Panc1 (cell line): Measurements from ENCODE around the gene TCP11L2. TPM values are rescaled to one million over a fixed set of nuclear protein-coding genes. Genes with fewer than 3 reads are reported as not detected.

ENCODE experiments used
- ATAC-seq: fragments of 200-7000 bp; cut with Tn5 transposase; 2 replicates; pipeline ENCODE4 v1.9.1; 2020; ENCODE audit warnings: mild to moderate bottlenecking, moderate library complexity
- BruUV-seq: library from RNA; stranded (reverse); fragments of 400-500 nt; replicated peaks from 2 replicates; lab custom pipeline; 2021; lab: Mats Ljungman, UMichigan
- CTCF ChIA-PET: fragments of 300-600 bp; sonication (Branson Sonifier 250); formaldehyde crosslinking; loops from one replicate; lab custom pipeline; 2022; ENCODE audit warnings: antibody characterized with exemption; lab: Charles Lee
- POLR2A ChIA-PET: fragments of 300-600 bp; sonication (Branson Sonifier 250); formaldehyde crosslinking; loops from one replicate; lab custom pipeline; 2022; ENCODE audit warnings: antibody characterized with exemption; lab: Charles Lee
- DNase-seq: peaks from one replicate; pipeline ENCODE4 v3.0.0-alpha.2; 2010; ENCODE audit warnings: low read depth, low spot score
- H3K27ac ChIP-seq: 2 replicates; pipeline ENCODE4 v1.5.1; 2011; ENCODE audit warnings: mild to moderate bottlenecking, low read length, inconsistent platforms
- H3K27me3 ChIP-seq: fragments of 200-500 bp; sonication (Bioruptor generic); 2 replicates; pipeline ENCODE4 v1.6.0; 2014; ENCODE audit warnings: low read length, inconsistent platforms; ENCODE audit not compliant: control insufficient read depth, insufficient read depth
- H3K36me3 ChIP-seq: fragments of 200-500 bp; sonication (Bioruptor generic); 2 replicates; pipeline ENCODE4 v1.5.1; 2014; ENCODE audit warnings: inconsistent platforms, mild to moderate bottlenecking, low read length, moderate library complexity; ENCODE audit not compliant: control insufficient read depth, insufficient read depth
- H3K4me1 ChIP-seq: 2 replicates; pipeline ENCODE4 v1.5.1; 2011; ENCODE audit warnings: inconsistent platforms, mild to moderate bottlenecking, low read length, moderate library complexity; ENCODE audit not compliant: control insufficient read depth, insufficient read depth
- H3K4me3 ChIP-seq, 2 experiments: 2 replicates each; pipeline ENCODE4 v1.5.1; 2011 to 2012; ENCODE audit warnings: low read depth in 2 of 2, low read length in 2 of 2, mild to moderate bottlenecking in 2 of 2, inconsistent platforms in 1 of 2, moderate library complexity in 1 of 2
- H3K9me3 ChIP-seq: fragments of 200-500 bp; sonication (Bioruptor generic); 2 replicates; pipeline ENCODE4 v1.5.1; 2014; ENCODE audit warnings: low read depth, mild to moderate bottlenecking, inconsistent platforms, low read length, moderate library complexity; ENCODE audit not compliant: control insufficient read depth, insufficient read depth
- POLR2AphosphoS5 ChIP-seq: IDR thresholded peaks from 2 replicates; pipeline ENCODE4 v1.6.1; 2012; ENCODE audit warnings: mild to moderate bottlenecking, low read depth, low read length, moderate library complexity
- SIN3A ChIP-seq: IDR thresholded peaks from 2 replicates; pipeline ENCODE4 v1.6.1; 2012; ENCODE audit warnings: low read depth, mild to moderate bottlenecking, low read length, moderate library complexity, borderline replicate concordance; ENCODE audit not compliant: insufficient read depth
- TCF7L2 ChIP-seq: IDR thresholded peaks from 2 replicates; pipeline ENCODE4 v1.6.1; 2011; ENCODE audit warnings: mild to moderate bottlenecking, low read depth, low read length, inconsistent platforms
- in situ Hi-C: cut with HindIII; loops from 2 replicates; pipeline ENCODE4 v1.10.0; 2016; ENCODE audit warnings: low sequenced_read_pairs, low pct_unique_long_range_greater_than_20kb
- intact Hi-C: fragments of 100-400 bp; cut with micrococcal nuclease; formaldehyde crosslinking; loops from one replicate; pipeline ENCODE4 v1.10.0; 2022; ENCODE audit not compliant: unreplicated experiment
- total RNA-seq: library from RNA; stranded (reverse); gene quantifications from one replicate; pipeline ENCODE4 v1.2.1, GENCODE V29; 2021; ENCODE audit not compliant: unreplicated experiment
- TF ChIP-seq, protein P1 (sequence below): fragments of 450-650 bp; IDR thresholded peaks from 2 replicates; pipeline ENCODE4 v1.5.1; 2017; ENCODE audit warnings: mild to moderate bottlenecking
- TF ChIP-seq, protein P2 (sequence below), 2 experiments: IDR thresholded peaks; 2 replicates each; pipeline ENCODE4 v1.6.1; 2011 to 2012; ENCODE audit warnings: low read depth in 2 of 2, control low read depth in 1 of 2, low read length in 1 of 2, mild to moderate bottlenecking in 1 of 2, moderate library complexity in 1 of 2; ENCODE audit not compliant: insufficient read depth in 1 of 2

Gene TCP11L2
- total RNA-seq, 1 experiment from 2014 or later, result 3.5 TPM

DNA sequence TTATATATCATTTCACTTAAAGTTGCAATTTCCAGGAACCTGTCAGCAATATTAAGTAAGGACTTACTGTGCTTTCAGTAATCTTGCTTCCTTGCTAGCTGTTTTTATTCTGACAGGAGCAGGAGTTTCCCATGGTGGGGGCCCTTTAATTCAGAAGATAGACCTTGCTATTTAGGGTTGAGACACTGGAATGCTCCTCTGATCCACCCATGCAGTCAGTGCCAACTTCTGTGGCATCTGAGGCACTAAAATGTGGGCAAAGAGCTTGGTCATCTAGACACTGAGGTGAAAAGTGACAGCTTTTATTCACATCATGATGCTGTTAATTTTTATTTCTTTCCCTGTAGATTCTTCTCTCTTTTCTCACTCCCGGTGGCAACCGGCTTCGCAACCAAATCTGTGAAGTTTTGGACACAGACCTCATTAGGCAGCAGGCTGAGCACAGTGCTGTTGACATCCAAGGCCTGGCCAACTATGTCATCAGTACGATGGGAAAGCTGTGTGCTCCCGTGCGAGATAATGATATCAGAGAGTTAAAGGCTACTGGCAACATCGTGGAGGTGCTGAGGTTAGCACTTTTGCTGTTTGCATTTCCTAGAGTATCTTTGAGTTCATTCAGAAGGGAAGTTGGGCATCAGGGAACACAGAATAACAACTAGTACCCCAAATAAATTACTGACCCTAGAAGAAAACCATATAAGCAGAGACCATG, 18.8 kb downstream of the TCP11L2 start:
- no peaks in the 10 kb centered on the region for H3K9me3 ChIP-seq
- BruUV-seq, result no TSS peak

DNA sequence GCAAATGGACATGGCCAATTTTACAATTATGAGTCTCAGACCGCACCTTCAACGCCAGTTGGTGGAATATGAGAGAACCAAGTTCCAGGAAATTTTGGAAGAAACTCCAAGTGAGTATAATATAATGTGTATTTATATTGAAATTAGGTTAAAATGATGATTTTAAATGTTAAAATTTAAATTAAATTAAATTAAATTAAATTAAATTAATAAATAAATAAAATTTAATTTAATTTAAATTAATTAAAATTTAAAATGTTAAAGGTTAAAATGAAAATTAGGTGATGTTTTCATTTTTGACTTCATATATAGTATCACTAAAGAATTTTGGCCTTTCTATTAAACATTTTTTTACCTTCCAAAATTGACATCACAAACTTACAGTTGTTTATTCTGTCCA, 21.0 kb downstream of the TCP11L2 start:
- CTCF ChIA-PET, result no interaction called here

More for the DNA sequence above, 18.8 kb downstream of the TCP11L2 start:
- DNase-seq (no peak), ATAC-seq (no peak)
- Histone ChIP-seq H3K36me3 (no peaks in the 10 kb centered on the region), H3K4me3 (no peak overlapping the region), H3K27me3 (no peaks in the 10 kb centered on the region), H3K27ac (no peak overlapping the region), H3K4me1 (no peaks in the 10 kb centered on the region)
- in situ Hi-C loops (no loop called here), intact Hi-C loops (no loop called here)
- TF ChIP-seq, protein P1, sequence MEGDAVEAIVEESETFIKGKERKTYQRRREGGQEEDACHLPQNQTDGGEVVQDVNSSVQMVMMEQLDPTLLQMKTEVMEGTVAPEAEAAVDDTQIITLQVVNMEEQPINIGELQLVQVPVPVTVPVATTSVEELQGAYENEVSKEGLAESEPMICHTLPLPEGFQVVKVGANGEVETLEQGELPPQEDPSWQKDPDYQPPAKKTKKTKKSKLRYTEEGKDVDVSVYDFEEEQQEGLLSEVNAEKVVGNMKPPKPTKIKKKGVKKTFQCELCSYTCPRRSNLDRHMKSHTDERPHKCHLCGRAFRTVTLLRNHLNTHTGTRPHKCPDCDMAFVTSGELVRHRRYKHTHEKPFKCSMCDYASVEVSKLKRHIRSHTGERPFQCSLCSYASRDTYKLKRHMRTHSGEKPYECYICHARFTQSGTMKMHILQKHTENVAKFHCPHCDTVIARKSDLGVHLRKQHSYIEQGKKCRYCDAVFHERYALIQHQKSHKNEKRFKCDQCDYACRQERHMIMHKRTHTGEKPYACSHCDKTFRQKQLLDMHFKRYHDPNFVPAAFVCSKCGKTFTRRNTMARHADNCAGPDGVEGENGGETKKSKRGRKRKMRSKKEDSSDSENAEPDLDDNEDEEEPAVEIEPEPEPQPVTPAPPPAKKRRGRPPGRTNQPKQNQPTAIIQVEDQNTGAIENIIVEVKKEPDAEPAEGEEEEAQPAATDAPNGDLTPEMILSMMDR, result no peak
- TF ChIP-seq SIN3A (no peak), TCF7L2 (no peak), POLR2AphosphoS5 (no peak)
- TF ChIP-seq, protein P2, sequence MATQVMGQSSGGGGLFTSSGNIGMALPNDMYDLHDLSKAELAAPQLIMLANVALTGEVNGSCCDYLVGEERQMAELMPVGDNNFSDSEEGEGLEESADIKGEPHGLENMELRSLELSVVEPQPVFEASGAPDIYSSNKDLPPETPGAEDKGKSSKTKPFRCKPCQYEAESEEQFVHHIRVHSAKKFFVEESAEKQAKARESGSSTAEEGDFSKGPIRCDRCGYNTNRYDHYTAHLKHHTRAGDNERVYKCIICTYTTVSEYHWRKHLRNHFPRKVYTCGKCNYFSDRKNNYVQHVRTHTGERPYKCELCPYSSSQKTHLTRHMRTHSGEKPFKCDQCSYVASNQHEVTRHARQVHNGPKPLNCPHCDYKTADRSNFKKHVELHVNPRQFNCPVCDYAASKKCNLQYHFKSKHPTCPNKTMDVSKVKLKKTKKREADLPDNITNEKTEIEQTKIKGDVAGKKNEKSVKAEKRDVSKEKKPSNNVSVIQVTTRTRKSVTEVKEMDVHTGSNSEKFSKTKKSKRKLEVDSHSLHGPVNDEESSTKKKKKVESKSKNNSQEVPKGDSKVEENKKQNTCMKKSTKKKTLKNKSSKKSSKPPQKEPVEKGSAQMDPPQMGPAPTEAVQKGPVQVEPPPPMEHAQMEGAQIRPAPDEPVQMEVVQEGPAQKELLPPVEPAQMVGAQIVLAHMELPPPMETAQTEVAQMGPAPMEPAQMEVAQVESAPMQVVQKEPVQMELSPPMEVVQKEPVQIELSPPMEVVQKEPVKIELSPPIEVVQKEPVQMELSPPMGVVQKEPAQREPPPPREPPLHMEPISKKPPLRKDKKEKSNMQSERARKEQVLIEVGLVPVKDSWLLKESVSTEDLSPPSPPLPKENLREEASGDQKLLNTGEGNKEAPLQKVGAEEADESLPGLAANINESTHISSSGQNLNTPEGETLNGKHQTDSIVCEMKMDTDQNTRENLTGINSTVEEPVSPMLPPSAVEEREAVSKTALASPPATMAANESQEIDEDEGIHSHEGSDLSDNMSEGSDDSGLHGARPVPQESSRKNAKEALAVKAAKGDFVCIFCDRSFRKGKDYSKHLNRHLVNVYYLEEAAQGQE (IDR thresholded peaks at IDR 0.05; ENCODE audit: insufficient read depth in 1 of 2, low read depth in 2 of 2, low read length in 1 of 2), result no peak
- CTCF ChIA-PET, result no interaction called here
- POLR2A ChIA-PET, result no interaction called here

More for the DNA sequence above, 21.0 kb downstream of the TCP11L2 start:
- Histone ChIP-seq H3K36me3 (no peaks in the 10 kb centered on the region), H3K9me3 (no peaks in the 10 kb centered on the region), H3K27ac (no peak overlapping the region), H3K27me3 (no peaks in the 10 kb centered on the region), H3K4me3 (no peak overlapping the region), H3K4me1 (no peaks in the 10 kb centered on the region)
- intact Hi-C loops (no loop called here), in situ Hi-C loops (no loop called here)
- ATAC-seq (no peak), DNase-seq (no peak)
- POLR2A ChIA-PET, result no interaction called here
- no TSS peak for BruUV-seq
- no peak for TF ChIP-seq POLR2AphosphoS5
- TF ChIP-seq, protein P2 (IDR thresholded peaks at IDR 0.05; ENCODE audit: insufficient read depth in 1 of 2, low read depth in 2 of 2, low read length in 1 of 2), result no peak
- TF ChIP-seq TCF7L2, result no peak
- TF ChIP-seq, protein P1, result no peak
- no peak for TF ChIP-seq SIN3A
